ENCODE results near the gene RTEL1.
A peak's percentile ranks its signal among the peaks of the same experiment; 100 is the strongest.
"Not testable (repeated sequence)": the region's sequence is repeated elsewhere in the genome, so short reads cannot be mapped to it uniquely, and the experiment has no call there.

The RTEL1 gene

DNA sequence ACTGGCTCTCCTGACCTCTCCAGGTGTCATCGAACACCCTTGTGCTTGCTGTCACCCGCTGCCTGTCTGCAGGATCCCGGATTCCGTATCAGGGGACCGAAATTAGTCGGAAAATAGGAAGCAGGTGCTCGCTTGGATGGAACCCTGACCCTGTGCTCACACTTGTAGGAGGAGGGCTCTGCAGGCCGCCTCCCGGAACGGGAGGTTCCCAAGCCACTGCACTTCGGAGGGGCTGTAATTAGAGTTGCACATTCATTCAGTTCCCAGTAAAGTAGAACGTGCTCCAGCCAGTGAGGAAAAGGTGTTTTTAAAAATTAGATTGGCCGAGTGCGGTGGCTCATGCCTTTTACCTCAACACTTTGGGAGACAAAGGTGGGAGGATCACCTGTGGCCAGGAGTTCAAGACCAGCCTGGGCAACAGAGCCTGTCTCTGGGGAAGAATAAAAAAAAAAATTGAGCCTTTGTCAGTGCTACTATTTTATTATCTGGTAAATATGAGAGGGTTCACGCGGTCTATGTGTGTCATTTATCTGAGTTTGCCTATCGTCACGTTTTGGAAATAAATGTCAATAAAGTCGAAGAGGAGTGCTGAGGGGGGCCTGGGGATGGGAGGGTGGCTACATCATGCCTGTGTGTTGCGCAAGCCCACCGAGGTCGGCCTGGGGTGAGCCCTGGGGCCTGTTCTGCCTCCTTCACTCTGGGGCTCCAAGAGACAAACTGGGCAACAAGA lies 29.7 kb upstream of the RTEL1 start:
- FAIRE-seq (no peak), DNase-seq (ENCODE audit: low spot score) (peak; percentile 77)

DNA sequence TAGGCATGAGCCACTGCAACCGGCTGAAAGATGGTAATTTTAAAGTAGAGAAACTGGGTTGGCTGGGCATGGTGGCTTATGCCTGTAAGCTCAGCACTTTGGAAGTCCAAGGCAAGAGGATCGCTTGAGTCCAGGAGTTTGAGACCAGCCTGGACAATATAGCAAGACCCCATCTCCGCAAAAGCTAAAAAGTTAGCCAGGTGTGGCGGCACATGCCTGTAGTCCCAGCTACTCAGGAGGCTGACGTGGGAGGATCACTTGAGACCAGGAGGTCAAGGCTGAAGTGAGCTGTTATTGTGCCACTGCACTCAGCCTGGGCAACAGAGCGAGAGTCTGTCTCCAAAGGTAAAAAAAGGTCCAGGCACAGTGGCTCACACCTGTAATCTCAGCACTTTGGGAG lies 27.2 kb upstream of the RTEL1 start:
- DNase-seq (ENCODE audit: low spot score); FAIRE-seq: not testable (repeated sequence)

DNA sequence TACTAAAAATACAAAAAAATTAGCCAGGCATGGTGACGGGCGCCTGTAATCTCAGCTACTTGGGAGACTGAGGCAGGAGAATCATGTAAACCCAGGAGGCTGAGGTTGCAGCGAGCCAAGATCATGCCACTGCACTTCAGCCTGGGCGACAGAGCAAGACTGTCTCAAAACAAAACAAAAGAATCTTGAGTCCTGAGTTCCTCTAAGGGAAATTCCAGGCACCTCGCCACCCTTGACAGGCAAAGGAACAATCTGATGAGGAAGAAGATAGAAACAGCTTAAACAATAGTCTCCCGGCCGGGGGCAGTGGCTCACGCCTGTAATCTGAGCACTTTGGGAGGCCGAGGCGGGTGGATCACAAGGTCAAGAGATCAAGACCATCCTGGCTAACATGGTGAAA lies 26.7 kb upstream of the RTEL1 start:
- not testable (repeated sequence) for DNase-seq (ENCODE audit: low spot score); FAIRE-seq

DNA sequence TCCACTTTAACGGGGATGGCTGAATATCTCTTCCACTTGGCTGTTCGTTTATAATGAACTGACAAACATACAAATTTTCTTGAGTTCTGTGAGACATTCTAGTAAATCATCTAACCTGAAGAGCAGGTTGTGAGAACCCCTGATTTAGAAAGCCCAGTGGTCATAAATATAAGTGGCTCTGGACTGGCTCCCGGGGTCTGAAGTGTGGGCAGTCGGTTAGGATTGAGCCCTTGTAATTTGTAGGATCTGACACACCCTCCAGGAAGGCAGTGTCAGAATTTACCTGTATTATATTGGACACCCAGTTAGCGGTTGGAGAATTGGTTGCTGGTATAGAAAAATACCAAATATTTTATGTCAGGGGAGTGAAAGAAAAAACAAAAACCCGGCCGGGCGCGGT lies 24.4 kb upstream of the RTEL1 start:
- FAIRE-seq (no peak), DNase-seq (ENCODE audit: low spot score) (no peak)

DNA sequence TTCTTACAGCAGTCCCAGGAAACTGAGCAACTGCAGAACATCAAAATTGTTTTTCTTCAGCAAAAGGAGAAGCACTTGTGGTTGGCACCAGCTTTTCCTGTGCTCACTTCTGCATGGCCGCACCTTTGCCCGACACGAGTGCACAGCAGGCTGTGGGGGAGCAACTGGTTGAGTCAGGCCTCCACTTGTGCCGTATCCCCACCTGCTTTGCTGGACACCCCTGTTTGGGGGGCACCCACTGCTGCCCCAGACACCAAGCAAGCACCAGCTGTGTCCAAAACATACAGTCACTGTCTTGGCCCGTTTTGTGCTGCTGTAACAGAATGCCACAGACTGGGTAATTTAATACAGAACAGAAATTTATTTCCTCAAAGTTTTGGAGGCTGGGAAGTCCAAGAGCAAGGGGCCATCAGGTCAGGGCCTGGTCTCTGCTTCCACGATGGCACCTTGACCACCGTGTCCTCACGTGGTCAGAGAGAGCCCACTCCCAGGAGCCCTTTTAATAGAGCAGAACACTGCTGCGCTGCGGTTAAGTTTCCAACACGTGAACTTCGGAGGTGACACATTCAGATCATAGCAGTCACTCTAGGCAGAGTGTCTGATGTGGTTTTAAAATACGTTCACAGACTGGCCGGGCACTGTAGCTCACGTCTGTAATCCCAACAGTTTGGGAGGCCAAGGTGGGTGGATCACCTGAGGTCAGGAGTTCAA lies 22.5 kb upstream of the RTEL1 start:
- DNase-seq (ENCODE audit: low spot score), result peak; percentile 27
- FAIRE-seq, result no peak

DNA sequence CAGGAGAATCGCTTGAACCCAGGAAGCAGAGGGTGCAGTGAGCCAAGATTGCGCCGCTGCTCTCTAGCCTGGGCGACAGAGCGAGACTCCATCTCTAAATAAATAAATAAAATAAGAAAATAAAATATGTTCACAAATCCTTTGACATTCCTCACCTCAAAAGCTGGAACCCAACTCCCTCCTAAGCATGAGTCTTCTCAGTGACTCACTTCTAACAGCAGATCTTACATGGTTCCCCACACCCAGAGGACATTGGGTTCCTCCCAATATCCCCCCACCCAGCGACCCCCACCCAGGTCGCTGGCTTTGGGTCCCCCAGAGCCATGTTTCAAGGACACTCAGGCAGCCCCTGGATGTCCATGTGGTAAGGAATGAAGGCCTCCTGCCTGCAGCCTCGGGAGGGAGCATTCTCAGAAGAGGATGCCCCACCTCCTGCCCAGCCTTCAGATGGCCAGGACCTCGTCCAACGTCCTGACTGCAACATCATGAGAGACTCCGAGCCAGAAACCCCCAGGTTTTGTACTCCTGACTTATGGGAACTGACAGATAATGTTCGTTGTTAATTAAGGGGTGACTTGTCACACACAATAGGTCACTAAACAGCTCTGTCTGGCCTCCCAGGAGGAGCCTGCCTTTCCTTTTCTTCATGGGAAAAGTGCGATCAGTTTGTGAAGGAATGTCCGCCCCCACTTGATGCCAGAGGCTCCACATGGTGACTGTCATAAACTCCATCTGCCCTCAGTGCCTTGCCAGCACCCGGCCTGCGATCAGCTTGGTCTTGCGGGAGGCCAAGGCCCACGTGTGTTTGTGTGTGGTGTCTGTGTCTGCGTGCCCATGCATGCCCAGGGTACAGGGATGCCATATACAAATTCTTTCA lies 21.1 kb upstream of the RTEL1 start:
- FAIRE-seq (no peak), DNase-seq (ENCODE audit: low spot score) (no peak)

DNA sequence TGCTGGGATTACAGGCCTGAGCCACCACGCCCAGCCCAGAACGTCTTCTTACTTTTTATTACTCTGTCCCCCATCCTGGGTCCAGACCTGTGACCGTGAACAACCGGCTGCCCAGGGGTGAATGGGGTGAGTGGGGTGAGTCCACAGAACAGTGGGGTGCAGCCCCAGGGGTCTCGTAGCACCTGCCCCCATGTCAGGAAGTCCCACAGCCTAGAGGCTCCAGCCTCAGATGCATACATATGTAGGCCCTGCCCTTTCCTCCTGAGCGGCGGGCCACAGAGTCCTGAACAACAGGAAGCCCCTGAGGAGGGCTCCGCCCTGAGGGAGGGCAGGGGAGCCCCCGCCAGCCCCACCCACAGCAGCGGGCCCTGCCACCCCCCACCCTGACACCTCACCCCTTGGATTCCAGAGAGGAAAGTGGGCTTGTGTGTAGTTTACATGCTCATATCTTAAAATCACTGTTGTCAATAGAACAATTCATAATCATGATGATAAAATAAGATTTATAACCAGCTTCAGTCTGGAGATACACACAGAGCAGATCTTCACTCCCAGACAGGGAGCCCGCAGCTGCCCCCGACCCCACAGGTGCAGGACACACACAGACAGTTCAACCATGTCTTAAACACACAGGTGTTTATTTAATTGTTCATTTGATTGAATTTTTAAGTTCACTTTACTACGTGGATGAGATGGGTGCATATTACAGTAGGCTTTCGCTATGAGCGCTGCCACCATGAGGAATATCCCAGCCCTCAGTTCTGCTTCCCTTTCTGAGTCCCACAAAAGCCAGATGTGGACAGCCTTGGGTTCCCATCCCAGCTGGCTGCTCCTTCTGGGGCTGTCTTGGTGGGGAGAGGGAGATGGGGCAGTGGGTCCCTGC lies 18.8 kb upstream of the RTEL1 start:
- FAIRE-seq (no peak), DNase-seq (ENCODE audit: low spot score) (no peak)

DNA sequence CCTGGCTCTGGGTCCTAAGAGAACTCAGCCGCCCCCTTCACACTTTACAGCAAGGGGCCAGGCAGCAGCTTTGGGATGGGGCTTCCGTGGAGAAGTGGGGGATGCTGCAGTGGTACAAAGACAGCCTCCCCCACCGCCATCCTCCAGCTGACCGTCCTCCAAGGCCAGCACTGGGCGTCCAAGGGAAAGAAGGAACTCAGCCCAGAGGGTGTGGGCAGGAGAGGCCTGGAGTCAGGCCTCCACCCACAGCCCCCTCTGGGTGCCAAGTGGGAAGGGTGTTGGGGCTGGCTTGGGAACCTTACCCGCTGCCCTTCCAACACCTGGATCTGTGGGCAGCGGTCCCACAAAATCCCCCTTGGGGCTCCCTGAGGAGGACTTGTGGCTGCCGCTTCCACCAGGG lies 18.0 kb upstream of the RTEL1 start:
- no peak for FAIRE-seq
- DNase-seq (ENCODE audit: low spot score), result no peak

DNA sequence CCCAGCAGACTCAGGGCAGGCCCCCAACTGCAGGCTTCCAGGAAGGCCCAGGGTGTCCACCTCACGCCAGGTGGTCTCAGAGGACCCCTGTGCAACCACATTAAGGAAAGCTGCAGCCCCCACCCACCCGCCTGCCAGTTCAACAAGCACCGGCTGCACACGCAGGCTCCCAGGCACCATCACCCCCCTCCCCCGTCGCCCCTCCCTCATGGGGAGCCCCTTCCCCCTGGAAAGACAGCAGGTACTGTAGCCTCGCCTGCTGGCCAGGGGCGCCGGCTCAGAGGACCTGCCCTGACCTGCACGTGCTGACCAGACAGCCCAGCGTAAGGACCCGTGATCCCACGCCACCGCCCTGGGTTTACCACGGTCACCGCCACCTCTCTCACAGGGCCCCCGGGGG lies 17.4 kb upstream of the RTEL1 start:
- FAIRE-seq; DNase-seq (ENCODE audit: low spot score): not testable (repeated sequence)

DNA sequence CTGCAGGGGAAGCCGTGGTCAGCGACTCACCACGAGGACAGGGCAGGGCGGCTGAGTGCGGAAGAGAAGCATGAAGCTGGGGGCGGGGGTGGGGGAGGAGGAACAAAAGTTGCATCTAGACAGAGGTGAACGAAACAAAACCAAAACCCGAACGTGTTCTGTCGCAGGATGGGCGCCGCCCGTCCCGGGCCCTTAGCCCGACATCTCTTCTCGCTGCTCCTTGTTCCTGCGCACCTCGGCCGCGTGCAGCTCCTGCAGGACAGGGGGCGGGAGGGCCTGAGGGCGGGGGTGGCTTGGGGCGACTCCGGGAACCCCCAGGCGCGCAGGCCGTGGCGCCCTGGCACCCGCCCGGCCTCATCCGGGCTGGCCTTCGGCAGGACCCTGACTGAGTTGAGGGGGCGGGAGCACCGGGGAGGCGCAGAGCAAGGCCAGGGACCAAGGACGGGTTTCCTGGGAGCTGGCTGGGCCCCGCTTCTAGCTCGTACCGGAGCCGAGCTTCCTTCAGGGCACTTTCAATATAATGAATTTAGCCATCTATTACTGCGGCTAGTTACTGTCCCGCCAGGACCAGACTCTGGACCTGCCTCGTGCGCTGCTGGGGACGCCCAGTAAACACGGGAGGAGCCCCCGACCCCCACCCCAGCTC lies 16.8 kb upstream of the RTEL1 start:
- FAIRE-seq (no peak), DNase-seq (ENCODE audit: low spot score) (no peak)

DNA sequence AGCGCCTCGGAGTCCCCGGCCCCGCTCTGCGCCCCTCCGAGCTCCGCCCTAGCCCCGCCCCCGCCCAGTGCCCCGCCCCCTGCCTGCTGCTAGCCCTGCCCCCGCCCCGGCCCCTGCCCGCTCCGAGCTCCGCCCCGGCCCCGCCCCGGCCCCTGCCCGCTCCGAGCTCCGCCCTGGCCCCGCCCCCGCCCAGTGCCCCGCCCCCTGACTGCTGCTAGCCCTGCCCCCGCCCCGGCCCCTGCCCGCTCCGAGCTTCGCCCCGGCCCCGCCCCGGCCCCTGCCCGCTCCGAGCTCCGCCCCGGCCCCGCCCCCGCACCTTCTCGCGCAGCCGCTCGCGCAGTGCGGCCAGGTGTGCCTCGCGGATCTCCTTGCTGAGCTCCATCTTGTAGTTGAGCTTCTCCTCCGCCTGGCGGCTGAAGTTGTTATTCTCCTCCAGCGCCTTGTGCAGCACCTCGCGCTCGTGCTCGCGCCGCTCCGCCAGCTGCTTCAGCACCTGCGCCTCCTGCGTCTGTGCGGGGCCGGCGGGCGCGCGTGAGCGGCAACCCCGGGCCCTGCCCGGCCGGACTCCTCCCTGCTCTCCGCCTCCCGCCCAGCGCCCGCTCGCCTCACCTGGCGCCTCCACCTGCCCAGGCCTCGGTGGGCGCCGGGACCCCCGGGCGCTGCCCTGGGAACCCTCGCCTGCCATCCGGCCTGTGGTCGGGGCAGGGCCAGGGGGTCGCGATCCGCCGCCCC lies 16.2 kb upstream of the RTEL1 start:
- DNase-seq (ENCODE audit: low spot score) (peak; percentile 70), FAIRE-seq (no peak)

DNA sequence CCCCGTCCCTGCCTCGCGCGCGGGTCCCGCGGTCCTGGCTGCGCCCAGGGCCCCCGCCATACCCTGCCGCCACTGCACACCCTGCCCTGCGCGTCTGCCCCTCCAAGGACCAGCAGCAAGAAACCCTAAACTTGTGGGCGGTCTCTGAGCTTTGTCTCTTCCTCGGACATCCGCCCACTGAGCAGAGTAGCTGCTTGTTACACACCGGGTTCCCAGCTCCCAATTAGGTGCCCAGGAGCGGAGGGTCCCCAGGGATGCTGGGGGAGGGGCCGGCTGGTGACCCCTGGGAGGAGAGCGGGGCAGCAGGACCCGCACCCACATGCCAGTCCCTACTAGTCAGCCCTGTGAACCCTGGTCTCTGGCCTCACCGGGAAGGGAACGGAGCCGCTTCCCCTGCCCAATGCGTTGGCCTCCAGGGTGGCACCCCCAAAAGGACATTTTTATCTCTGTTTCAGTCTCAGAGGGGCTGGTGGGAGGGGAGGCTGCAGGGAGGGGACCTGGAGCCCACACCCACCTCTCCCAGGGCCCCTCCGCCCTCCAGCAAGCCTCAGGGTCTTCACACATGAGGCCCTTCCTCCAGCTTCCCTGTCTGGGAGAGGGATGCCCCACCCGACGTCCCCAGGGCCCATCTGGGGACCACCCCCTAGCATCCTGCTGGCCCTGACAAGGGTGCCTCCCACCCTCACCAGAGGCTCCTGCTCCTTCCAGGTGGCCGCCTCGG lies 15.4 kb upstream of the RTEL1 start:
- DNase-seq (ENCODE audit: low spot score) (no peak), FAIRE-seq (no peak)

DNA sequence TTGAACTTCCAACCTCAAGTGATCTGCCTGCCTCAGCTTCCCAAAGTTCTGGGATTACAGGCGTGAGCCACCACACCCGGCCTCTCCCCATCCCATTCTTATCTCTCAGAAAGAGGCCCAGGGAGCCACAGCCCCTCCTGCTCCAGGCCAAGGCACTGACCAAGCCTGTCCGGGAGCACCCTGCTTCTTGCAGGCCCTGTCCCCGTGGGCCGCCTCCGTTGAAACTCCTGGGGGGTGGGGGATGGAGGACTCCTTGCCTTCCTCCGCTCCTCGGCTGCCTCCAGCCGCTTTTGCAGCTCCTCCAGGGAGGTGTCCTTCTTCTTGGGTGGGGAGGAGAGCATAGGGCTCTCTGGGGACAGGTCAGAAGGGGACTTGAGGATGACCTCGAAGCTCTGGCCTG lies 14.6 kb upstream of the RTEL1 start:
- FAIRE-seq (no peak), DNase-seq (ENCODE audit: low spot score) (no peak)

DNA sequence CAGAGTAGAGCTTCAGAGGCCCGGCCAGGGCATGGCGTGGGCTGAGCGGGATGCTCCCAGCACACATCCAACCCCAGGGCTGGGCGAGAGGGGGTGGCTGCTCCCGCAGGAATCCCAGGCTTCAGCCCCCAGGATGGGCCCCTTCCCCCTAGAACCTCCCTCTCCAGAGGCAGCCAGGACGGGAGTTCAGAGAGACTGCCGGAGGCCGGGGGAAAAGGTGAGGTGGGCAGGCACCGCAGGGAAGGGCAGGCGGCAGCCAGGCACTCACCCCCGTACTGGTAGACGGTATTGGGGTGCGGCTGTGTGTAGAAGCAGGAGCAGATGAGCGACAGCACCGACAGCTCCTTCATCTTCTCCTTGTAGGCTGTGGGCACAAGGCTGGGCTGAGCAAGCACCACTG lies 14.2 kb upstream of the RTEL1 start:
- FAIRE-seq (no peak), DNase-seq (ENCODE audit: low spot score) (no peak)

DNA sequence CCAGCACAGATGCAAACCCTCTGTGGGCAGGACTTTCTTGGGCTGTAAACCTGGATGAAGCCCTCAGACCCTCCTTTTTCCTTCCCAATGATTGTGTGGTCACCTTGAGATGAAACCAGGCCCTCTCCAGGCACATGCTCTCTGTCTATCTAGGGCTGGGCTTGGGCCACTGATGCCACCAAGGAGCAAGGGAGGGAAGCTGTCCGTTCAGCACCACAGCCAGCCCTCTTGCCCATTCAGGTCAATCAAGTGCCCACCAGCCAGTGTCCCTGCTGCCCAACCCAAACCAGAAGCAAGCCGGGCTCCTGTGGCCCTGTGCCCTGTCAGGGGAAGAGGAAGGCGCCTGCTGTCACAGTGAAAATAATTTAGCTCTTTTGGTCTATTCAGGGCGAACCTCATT lies 12.9 kb upstream of the RTEL1 start:
- FAIRE-seq, result no peak
- no peak for DNase-seq (ENCODE audit: low spot score)

DNA sequence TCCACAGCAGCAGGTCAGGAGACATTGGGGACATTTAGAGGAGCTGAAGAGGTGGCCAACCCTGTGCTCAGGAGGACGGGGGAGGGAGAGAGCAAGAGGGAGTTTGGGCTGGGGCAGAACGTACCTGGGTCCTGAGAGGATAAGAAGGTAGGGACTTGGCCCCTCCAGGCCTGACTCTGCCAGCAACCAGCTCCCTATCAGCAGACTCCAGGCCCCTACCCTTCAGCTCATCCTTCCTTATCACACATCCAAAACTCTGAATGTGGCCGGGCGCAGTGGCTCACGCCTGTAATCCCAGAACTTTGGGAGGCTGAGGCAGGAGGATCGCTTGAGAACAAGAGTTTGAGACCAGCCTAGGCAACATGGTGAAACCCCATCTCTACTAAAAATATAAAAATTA lies 9.9 kb upstream of the RTEL1 start:
- FAIRE-seq (no peak), DNase-seq (ENCODE audit: low spot score) (no peak)

DNA sequence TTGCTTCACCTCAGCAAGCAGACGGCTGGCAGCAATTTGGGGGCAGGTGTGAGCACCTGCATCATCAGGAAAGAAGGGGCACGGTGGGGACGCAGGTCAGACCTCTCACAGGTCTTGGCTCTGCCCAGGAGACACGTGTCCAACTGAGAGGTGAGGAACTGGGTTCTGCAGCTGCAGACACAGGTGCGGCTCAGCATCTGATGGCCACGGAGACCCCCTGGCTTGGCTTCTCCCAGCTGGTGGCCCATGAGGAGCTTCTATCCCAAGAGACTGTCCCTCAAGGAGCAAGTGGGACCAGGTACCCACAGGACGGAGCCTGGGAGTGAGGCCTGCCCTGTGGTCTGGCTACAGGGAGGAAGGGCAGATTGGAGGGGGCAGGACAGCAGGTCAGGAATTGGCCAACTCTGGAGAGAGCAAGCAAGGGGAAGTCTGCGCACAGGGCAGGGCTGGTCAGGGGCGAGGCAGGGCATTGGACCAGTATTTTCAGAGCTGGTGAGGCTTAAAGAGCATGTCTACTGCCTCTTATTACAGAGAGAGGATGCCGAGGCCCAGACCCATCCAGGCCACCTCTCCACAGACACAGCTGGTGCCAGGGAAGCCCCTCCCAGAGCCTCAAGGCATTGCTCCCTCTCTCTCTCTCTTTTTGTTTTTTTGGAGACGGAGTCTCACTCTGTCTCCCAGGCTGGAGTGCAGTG lies 9.1 kb upstream of the RTEL1 start:
- DNase-seq (ENCODE audit: low spot score) (no peak), FAIRE-seq (no peak)

DNA sequence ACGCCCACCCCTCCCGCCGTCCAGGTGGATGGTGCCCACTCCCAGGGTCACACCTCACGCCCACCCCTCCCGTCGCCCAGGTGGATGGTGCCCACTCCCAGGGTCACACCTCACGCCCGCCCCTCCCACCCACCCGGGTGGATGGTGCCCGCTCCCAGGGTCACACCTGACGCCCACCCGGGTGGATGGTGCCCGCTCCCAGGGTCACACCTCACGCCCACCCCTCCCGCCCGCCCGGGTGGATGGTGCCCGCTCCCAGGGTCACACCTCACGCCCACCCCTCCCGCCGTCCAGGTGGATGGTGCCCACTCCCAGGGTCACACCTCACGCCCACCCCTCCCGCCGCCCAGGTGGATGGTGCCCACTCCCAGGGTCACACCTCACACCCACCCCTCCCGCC lies 7.6 kb upstream of the RTEL1 start:
- not testable (repeated sequence) for DNase-seq (ENCODE audit: low spot score); FAIRE-seq

DNA sequence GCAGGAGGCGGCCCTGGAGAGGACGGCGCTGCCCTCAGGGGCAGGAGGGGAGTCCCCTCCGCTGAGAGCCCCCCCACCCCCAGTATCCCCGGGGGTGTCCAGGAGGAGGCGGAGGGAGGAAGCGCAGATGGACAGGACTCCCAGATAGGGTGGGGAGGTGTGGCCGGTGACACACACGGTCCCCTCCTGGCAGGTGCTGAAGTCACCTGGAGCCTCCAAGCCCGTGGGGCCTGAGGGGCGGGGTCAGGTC lies 6.2 kb upstream of the RTEL1 start:
- no peak for DNase-seq (ENCODE audit: low spot score)
- no peak for FAIRE-seq
